ENCODE results near the gene DAAM1. TPM values are rescaled to one million over a fixed set of nuclear protein-coding genes. Genes with fewer than 3 reads are reported as not detected.
A peak's percentile ranks its signal among the peaks of the same experiment; 100 is the strongest.

The DAAM1 gene
- total and polyA plus RNA-seq, 7 donors, result 5.7 to 37.1 (median 8.9) TPM

DNA sequence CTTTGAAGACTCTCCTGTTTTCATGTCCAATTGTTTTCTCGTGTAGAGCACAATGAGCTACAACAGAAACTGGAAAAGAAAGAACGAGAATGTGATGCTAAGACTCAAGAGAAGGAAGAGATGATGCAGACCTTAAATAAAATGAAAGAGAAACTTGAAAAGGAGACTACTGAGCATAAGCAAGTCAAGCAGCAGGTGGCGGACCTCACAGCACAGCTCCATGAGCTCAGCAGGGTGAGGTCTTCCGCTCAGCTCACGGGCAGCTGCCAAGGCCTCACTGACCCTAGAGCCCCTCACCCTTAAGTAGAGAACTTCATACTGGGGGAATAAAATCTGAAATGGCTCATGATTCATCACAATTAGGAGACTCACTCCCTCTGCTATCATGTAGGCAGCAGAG, 142.0 kb downstream of the DAAM1 start:
- Histone ChIP-seq H3K4me1 (peaks cover 23% of the 10 kb centered on the region), H3K36me3 (ENCODE audit: insufficient read depth in 1 of 2, low read depth in 1 of 2) (peaks cover 7 to 65% of the 10 kb centered on the region in 2 donors), H3K27ac (no peak overlapping the region), H3K4me3 (no peak overlapping the region), H3K9me3 (no peaks in the 10 kb centered on the region), H3K27me3 (ENCODE audit: insufficient read depth in 3 of 3, low read length in 2 of 3) (no peaks in the 10 kb centered on the region)
- ATAC-seq, result no peak
- DNase-seq, result no peak
- intact Hi-C loops (cut with DNase I), result no loop called here
- TF ChIP-seq CTCF (IDR thresholded peaks at IDR 0.05), result no peak
- 69 to 93% (median 91%) methylated on average over 5 of the region's 5 CpGs for WGBS, 3 donors

- no peaks in the 10 kb centered on the region for H3K27me3 ChIP-seq (ENCODE audit: insufficient read depth in 3 of 3, low read length in 2 of 3)
- no peak overlapping the region for H3K27ac ChIP-seq
- peaks cover 23% of the 10 kb centered on the region for H3K4me1 ChIP-seq
- peaks cover 7 to 57% of the 10 kb centered on the region in 2 donors for H3K36me3 ChIP-seq (ENCODE audit: insufficient read depth in 1 of 2, low read depth in 1 of 2)
- ATAC-seq (no peak), DNase-seq (no peak)
- no peaks in the 10 kb centered on the region for H3K9me3 ChIP-seq
- H3K4me3 ChIP-seq, result no peak overlapping the region
- no peak for TF ChIP-seq CTCF (IDR thresholded peaks at IDR 0.05)
- 86 to 87% (median 86%) methylated on average over 3 of the region's 3 CpGs for WGBS, 3 donors
- intact Hi-C loops (cut with DNase I), result no loop called here
Measured at GRCh38 chr14:59331217-59331616, 142.8 kb downstream of the DAAM1 start.

DNA sequence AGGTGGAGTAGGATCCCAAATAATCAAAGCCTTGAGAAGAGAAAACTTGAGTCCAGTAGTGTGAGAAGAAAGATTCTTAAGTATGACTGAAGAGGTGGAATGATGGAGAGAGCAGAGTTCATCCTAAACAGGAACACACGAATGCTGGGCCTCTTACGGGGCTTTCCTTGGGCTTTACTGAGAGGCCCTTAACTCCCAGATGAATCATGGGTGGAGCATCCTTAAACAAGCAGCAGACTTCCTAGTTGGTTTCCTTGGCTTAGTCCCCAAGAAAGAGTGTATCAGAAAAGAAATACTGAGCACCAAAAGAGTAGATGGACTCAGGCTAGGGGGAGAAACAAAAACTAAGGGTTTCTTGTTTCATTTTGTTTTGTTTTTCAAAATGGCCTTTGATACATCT, 144.3 kb downstream of the DAAM1 start:
- H3K27me3 ChIP-seq (ENCODE audit: insufficient read depth in 3 of 3, low read length in 2 of 3), result no peaks in the 10 kb centered on the region
- H3K36me3 ChIP-seq (ENCODE audit: insufficient read depth in 1 of 2, low read depth in 1 of 2), result peaks cover 2 to 44% of the 10 kb centered on the region in 2 donors
- TF ChIP-seq CTCF (IDR thresholded peaks at IDR 0.05), result no peak
- 49 to 66% (median 56%) methylated on average over 2 of the region's 2 CpGs for WGBS, 3 donors
- DNase-seq (no peak), ATAC-seq (no peak)
- peak overlapping the region; percentile 39 for H3K27ac ChIP-seq
- no peak overlapping the region for H3K4me3 ChIP-seq
- intact Hi-C loops (cut with DNase I), result no loop called here
- H3K4me1 ChIP-seq, result peaks cover 37% of the 10 kb centered on the region
- no peaks in the 10 kb centered on the region for H3K9me3 ChIP-seq

GRCh38 chr14:59333235-59333634, 144.8 kb downstream of the DAAM1 start:
- TF ChIP-seq CTCF (IDR thresholded peaks at IDR 0.05), result no peak
- Histone ChIP-seq H3K27me3 (ENCODE audit: insufficient read depth in 3 of 3, low read length in 2 of 3) (no peaks in the 10 kb centered on the region), H3K4me1 (peaks cover 42% of the 10 kb centered on the region), H3K36me3 (ENCODE audit: insufficient read depth in 1 of 2, low read depth in 1 of 2) (peaks cover 2 to 39% of the 10 kb centered on the region in 2 donors), H3K27ac (peak overlapping the region; percentile 18), H3K4me3 (no peak overlapping the region), H3K9me3 (no peaks in the 10 kb centered on the region)
- DNase-seq (no peak), ATAC-seq (peak in 2 of 4 donors; percentile 17 to 22)
- 37 to 43% (median 42%) methylated on average over 2 of the region's 2 CpGs for WGBS, 3 donors
- intact Hi-C loops (cut with DNase I), result no loop called here

DNA sequence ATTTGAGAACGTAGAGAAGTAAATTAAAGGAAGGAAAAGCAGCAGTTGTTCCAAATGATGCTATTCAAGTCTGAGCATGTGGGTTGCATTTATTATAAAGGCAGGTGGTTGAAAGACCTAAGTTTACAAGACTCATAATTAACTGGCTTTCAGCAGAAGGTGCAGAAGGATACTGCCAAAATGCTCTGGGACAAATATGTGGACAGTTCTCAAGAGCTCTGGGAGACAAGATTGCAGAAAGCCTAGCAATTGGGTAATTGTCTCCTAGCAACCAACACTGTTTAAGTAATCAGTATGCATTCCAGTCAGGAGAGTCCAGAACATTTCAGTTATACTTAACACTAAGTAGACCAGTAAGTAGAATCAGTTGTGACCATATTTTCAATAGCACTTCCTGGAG, 145.2 kb downstream of the DAAM1 start:
- Histone ChIP-seq H3K4me1 (peaks cover 42% of the 10 kb centered on the region), H3K36me3 (ENCODE audit: insufficient read depth in 1 of 2, low read depth in 1 of 2) (peaks cover 2 to 35% of the 10 kb centered on the region in 2 donors), H3K9me3 (no peaks in the 10 kb centered on the region), H3K27me3 (ENCODE audit: insufficient read depth in 3 of 3, low read length in 2 of 3) (no peaks in the 10 kb centered on the region), H3K27ac (peak overlapping the region; percentile 18), H3K4me3 (no peak overlapping the region)
- WGBS, 3 donors, result 3 to 11% (median 6%) methylated on average over 1 of the region's 1 CpG
- intact Hi-C loops (cut with DNase I), result no loop called here
- TF ChIP-seq CTCF (IDR thresholded peaks at IDR 0.05), result no peak
- ATAC-seq, result peak; percentile 62 to 90 (median 88)
- DNase-seq, result no peak
